NCI-H226 (cell line): ENCODE results near the gene IRS2.
"Not testable (repeated sequence)": the region's sequence is repeated elsewhere in the genome, so short reads cannot be mapped to it uniquely, and the experiment has no call there.

Source experiments
- DNase-seq: peaks from one replicate; pipeline ENCODE4 v3.0.0-alpha.2; 2015

IRS2 gene

GRCh38 chr13:109749365-109749764, 37.0 kb downstream of the IRS2 start:
- DNase-seq, result no peak

DNA sequence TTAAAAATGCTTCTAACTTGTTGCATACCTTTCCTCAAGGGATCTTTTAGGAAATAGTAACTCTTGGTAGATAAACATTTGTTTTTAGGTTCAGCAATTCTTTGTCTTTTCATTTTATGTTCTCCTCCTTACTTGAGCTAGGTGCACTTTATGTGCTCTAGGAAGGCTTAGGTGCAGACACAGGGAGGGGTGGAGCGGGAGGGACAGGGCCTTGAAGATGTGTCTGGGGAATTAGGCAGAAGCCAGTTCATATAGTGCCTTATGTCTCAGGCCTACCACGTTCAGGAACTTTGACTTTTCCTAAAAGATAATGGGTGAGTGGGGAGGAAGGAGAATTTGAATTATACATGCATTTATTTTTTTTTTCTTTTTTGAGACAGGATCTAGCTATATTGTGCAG, 37.7 kb downstream of the IRS2 start:
- no peak for DNase-seq

GRCh38 chr13:109747524-109747923, 38.9 kb downstream of the IRS2 start:
- no peak for DNase-seq

- DNase-seq, result no peak
Observed at GRCh38 chr13:109746364-109746763, 40.0 kb downstream of the IRS2 start.

DNA sequence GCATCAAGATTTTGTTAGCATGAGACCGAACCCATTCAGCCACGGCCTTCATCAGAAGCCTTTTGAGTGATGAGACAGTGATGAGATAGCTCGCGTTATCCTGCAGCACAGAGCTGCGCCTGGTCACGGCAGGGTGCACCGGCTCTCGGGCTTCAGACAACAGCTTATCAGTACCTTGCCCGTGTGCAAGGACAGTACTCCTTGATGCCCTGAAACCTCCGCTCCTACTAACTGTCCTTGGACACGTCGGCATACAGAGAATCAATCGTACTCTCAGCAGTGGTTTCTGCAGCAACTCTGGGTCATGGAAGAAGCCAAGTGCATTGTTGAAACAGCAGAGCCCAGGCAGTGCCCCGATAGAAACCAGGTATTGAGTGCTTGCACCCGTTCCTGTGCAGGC, 40.7 kb downstream of the IRS2 start:
- no peak for DNase-seq

DNA sequence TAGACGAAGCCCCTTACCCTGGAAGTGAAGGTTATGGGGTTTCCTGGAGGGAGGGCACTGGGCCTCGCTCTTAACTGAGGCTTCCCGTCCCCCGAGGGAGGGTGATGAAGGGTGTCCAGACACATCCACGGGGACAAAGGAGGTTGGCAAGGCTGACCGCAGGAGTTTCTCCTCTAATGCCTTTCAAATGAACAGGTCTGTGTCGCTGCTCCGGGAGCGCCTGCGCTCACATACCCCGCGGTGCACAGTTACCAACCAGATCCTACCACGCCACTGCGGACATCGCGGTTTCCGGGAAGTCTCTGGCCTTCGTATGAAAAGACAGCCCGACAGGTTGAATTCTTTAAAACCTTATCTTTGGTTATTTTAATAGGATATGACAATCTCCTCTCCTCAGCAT, 41.3 kb downstream of the IRS2 start:
- no peak for DNase-seq

- no peak for DNase-seq
Observed at GRCh38 chr13:109744512-109745051, 41.8 kb downstream of the IRS2 start.

DNA sequence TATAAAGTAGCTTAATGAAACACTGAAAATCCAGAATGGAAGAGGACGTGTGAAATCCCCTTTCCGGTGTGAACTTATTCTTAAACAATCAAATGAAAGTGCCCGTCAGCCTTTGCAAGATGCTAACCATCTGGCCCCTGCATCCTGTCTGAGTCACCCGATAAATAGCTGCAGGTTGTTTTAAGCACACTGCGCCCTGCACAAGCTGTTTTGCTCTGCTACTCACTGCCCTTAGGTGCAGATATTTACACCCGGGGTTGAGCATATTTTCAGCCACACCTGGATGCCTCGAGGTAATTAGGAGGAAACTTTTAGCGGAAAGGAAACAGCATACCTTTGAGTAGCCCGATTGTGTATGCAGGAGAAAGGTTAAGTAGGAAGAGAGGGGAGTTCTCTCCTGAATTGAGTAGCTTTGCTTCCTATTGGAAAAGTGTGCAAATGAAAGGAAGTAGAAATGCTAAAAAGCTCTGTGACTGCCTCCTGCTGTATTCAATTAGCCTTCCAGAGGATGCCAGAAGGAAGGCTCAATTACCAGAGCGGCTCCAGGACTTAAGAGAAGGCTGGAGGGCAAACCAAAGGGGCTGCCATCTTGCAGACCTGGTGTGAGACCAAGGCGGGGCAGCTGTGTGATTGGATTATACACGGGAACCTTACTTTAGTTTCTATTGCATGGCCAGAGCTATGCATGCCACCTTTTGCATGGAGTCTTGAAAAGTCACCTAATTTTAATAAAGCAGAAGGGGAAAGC, 42.5 kb downstream of the IRS2 start:
- peak; percentile 59 for DNase-seq

- DNase-seq, result no peak
Observed at GRCh38 chr13:109741966-109742365, 44.4 kb downstream of the IRS2 start.

GRCh38 chr13:109740721-109741120, 45.7 kb downstream of the IRS2 start:
- no peak for DNase-seq

- DNase-seq, result no peak
Observed at GRCh38 chr13:109740121-109740520, 46.3 kb downstream of the IRS2 start.

- no peak for DNase-seq
Observed at GRCh38 chr13:109738298-109738746, 48.1 kb downstream of the IRS2 start.

GRCh38 chr13:109737606-109738005, 48.8 kb downstream of the IRS2 start:
- DNase-seq, result no peak

GRCh38 chr13:109737046-109737573, 49.3 kb downstream of the IRS2 start:
- no peak for DNase-seq

DNA sequence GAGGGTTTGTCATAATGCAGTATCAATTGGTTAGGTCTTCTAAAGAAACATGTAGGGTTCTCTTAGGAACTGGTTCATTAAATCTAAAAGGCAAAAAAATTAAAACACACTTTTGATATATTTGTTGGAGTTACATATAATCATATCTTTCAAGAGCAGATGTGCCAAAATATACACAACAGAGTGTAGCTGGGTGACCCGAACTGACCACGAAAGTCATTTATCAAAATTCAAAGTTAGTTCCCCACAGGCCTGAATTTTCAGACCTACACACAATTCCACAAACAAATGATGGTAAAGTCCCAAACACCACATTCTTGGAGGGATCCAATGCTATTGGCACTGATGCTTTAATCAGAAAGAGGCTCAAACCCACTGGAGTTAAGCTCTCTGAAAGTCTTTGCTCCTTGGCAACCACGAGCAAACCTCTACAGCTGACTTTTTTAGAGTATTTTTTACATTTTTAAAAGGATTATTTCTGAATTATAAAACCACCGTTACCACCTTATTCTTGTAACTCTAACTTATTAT, 50.9 kb downstream of the IRS2 start:
- DNase-seq, result no peak

DNA sequence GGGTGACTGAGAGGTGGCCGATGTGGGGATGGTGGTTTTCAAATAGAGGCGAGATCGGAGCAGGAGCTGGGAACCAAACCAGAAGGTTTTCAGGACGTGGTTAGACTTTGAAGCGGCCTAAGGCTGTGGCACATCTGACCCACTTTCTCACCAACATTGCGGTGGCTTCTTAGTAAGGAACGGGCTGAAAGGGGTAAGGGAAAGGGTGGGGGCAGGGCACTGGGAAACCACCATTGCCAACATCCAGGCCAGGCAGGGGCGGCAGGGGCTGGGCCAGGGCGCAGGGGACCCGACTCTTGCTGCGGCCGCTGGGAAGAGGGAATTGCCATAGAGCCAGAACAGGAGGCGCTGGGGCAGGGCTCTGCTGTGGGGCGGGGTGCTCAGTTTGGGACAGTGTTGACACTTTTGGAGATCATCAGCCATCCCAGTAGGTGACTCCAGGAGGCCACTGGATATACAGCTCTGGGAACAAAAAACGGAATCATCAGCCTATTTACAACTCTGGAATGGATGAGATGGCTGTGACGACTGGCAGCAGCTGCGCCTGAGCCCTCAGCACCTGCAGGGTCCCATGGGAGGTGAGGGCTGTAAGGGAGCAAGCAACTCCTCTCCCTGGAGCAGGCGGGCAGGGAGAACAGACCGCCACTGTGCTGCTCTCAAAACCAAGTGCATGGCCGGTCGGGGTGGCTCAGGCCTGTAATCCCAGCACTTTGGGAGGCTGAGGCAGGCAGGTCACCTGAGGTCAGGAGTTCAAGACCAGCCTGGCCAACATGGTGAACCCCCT, 52.2 kb downstream of the IRS2 start:
- DNase-seq, result no peak

GRCh38 chr13:109733550-109733949, 52.8 kb downstream of the IRS2 start:
- DNase-seq, result no peak

- DNase-seq, result not testable (repeated sequence)
Observed at GRCh38 chr13:109732470-109733170, 53.8 kb downstream of the IRS2 start.

DNA sequence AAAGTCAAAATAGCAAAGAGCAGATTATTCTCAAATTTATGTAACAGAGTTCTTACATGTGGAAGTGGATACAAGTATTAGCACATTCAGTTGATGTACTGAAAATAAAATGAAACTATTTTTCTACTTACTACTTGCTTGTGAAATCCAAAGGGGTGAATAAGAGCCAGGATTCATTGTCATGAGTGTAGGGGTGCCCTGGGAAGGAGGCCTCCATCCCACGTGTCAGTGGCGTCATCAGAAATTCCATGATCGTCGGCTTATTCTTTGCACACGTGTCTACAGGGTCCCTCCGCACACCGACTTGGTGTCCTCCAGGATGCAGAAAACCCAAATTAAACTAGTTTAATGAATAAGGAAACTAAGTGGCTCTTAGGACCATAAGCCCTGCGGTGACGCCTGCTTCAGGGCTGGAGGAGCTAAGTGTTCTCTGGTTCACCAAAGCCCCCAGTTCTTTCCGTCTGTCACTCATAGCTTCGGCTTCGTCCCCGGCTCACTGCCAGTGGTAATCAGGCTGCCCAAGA, 55.5 kb downstream of the IRS2 start:
- no peak for DNase-seq

DNA sequence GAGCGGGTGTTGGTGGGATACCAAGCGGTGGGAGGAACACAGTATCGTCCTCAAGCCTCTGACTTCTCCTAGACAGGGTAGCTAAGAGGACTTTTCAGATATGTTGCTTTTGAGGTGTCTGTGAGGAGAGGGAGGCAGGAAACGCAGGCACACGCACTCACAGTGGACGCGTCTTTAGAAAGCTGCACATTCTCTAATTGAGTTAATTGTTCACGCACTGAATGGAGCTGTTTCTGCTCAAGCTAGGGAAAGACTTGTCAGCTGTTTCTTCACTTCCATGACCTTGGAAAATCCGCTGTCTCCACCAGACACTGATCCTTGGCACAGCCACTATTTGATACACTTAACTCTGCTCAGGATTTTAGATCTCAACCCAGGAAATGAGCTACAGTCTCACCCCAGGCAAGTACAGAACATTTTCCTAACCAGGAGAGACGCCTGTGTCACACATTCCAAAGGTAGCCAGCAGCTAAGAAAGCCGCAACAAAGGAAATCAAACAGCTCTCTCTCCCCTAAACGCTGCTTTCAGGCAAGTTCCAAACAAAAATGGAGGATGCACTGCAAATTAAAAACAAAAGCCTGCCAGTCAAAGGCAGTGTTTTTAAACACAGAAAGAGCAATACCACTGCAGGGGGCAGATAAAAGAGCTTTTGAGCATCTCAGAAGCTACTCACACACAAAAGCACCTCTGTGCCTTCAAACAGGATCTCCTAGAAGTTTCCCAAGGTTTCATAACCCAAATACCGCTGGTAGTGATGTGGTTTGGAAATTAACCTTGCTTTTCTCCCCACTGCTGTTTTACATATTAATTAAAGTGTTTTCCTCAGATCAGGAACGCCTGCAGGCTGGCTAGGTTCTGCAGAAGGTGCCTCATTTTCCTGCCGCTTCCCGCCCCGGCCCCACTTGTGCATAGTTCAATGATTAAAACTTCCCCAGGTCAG, 57.3 kb downstream of the IRS2 start:
- no peak for DNase-seq

DNA sequence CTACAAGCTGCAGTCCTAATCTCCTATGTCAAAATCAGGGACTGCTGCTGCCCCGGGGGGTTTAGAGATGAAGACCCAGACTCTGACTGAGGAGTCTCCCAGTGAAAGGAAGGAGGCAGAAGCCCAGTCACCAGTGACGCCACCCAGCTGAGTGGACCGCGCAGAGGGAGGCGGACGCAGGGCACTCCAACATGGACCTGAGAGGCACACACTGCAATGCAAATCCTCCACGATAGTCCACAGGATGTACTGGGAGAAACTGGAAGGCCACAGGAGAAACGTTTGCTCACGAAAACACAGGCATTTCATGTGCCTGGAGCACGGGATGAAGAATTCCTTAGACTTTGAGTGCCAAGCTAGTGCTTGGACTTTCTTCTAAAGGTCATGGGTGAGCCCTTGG, 58.3 kb downstream of the IRS2 start:
- no peak for DNase-seq
